Eye (tissue), 1 donor: ENCODE results near the gene TUBA1C.
"Not testable (repeated sequence)": the region's sequence is repeated elsewhere in the genome, so short reads cannot be mapped to it uniquely, and the experiment has no call there.

ENCODE experiments used
- DNase-seq: peaks from one replicate; pipeline ENCODE4 v3.0.0-alpha.2; 2015

The TUBA1C gene

DNA sequence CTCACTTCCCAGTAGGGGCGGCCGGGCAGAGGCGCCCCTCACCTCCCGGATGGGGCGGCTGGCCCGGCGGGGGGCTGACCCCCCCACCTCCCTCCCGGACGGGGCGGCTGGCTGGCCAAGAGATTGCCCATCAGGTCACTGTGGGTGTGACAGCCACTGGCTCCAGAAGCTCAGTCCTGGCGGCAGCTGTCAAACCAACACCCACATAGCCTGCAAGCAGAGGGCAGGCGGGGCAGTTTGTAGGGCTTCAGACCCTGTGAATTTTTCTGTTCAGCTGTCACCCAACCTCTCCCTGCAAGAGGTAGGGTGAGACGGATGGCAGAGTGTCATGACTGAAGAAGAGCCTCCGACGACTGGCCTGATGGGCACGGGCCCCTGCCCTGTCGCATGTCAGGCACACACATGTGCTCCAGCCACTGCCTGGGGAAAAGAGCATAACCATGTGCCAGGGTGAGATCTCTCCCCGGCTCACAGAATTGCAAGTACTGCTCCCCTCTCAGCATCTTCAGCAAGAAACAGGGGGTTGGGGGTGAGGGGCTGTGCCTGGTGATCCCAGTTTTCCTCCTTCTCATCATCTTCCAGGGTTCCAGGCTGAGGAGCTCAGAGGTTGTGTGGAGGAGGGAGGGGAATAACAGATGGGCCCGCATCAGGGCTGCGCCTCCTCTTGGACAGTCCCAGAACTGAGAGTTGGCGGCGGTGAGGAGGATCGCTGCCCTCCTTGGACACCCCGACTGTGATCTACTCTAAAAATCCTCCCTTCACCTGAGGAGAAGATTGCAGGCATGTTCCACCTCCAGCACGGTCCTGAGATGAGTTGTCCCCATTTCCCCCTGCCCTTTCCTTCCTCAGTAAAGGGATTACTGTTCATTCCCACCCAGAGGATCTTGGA is 18.9 kb downstream of the TUBA1C start:
- no peak for DNase-seq

DNA sequence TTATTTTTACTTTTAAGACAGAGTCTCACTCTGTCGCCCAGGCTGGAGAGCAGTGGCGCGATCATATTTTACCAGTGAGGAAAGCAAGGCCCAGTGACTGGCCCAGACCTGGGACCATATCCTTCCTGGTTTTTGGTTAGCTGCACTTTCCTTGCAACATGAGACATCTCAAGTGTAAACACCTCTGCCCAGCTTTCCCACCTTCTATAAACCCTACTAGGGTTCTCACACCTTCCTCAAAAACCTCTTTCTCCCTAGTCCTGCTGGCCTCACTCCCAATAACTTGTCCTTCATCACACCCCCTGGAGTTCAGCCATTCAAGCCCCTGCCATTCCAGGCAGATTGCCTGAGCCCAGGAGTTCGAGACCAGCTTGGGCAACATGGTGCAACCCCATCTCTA is 19.8 kb downstream of the TUBA1C start:
- no peak for DNase-seq

DNA sequence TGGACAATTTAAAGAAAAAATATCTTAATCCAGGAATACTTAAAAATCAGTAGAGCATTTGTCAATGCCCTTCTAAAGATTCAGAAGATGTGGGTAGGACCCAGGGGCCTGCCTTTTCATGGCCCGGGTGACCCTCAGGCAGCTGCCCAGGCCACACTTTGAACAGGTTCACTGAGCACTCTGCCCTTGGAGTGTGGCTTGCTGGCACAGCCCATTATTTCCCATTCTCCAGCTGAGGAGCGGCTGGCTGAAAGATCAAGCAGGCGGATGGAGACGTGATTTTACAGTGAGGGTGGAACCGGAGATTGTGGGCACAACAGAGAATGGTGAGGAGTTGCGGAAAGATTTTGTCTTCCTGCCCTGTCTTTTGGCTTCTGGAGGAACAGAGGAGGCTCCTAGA is 23.0 kb downstream of the TUBA1C start:
- DNase-seq = no peak

DNA sequence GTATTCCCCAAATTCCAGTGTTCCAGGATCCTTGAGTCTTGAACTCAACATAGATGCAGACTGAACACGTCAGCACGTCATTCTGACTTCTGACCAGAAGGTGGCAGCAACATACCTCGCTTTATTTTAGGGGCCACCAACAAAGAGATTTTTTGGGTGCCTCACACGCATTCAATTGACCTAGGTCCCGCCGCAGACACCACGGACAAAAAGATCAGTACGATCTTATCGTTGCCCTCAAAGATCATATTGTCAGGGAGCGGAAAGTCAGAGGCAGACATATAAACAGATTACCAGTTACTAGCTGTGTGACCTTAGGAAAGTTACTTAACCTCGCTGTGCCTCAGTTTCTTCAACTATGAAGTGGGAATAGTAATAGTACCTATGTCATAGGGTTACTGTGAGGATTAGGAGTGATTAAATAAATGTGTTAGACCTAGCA is 23.6 kb downstream of the TUBA1C start:
- DNase-seq = peak; percentile 87

DNA sequence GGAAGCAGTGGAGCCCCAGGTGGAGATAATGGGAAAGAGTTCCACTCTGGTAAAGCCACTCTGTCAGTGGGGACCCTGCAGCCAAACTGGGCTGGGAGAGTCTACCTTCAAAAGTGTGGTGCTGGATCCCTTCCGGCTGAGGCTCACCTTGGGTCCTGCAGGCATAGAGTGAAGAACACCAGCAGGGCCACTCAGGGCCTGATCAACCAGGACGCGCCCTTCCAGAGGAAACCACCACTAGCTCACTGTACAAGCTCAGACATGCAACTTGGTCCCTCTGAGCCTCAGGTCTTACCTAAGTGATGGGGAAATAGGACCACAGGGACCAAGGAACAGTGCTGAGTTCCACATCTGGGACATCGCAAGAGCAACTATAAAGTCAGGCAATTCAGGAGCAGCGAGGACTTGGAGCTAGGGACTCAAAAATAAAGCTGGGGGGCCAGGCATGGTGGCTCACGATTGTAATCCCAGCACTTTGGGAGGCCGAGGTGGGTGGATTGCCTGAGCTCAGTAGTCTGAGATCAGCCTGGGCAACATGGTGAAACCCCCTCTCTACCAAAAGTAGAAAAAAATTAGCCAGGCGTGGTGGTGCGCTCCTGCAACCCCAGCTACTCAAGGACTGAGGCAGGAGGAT is 24.2 kb downstream of the TUBA1C start:
- DNase-seq = no peak

DNA sequence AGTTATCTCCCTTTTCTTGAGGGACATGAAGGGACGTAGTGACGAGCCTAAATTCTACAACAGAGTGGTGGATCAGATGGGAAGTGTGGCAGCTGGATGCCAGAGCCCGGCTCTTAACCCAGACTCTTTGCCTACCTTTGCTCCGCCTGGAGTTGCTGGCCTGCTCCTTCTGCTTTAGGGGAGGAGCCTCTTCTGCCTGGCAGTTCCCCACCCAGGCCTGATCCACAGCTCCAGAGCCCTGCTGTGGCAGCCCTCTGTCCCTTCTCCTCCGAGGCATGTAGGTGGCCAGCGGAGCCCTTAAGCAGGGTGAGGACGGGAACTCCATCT is 27.8 kb downstream of the TUBA1C start:
- DNase-seq = no peak

DNA sequence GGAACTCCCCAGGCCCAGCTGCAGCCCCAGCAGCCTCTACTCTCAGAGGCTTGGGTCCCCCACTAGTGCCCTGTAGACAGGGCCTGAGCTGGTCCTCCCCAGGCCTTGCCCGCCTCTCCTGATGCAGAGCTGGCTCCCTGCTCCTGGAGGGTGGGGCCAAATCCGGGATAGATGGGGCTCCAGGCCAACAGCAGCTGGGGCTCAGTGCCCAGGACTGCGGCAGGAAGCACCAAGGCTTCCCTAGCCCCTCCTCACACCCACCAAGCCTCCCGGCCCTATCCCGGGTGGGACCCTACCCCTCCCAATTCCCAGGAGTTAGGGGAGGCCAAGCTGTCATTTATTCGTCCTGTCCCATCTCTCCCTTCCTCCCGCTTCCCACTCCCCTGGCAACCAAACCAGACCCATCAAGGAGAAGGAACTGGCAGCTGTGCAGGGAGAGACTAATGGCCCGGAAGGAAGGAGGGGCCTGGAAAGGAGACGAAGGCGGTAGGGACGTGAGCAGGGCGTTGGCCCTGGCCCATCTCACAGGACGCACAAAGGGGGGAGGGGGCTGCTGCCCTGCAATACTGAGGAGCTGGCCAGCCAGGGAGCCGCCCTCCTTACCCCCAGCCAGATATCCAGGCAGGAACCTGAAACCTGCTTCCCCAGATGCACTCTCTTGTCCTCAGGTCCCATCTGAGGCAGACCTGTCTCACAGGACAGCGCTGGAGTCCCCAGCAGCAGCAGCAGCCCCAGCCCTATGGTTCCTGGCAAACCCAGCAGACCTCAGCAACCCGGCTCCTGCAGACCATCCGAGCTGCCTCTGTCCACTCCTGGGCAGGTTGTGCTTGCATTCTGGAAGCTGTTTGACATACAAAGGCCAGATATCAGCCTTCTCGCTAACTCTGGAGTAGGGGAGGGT is 28.4 kb downstream of the TUBA1C start:
- DNase-seq = peak; percentile 88

DNA sequence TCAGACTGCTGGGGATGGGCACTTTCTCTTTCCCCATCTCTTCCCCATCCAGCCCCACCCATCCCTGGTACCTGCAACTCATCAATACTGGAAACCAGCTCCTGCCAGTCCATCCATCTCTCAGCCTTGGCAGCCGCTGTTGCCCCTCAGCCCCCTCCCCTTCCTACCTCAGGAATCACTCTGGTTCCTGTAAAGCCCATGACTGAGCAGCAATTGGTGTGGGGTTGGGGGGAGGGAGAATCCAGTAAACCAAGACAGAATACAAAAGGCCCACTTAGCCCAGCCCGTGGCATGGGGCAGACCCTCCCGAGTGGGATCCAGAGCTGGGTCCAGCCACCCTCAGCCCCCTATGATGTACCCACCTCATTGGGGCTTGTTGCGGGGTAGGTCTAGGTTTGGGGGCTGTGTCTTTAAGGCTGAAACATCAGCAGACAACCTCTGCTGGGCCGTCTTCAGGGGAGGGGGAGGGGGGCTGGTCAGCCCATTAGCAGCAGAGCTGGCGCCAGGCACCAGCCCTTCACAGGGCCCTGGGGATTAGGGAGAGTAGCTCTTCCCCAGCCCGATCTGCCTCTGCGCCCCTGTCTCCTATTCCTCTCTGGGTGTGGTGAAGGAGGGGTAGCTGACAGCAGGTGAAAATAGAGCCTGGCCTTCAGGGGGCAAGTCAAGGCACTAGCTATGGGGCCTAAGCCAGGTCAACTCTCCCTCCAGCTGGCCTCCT is 29.4 kb downstream of the TUBA1C start:
- DNase-seq = peak; percentile 64

DNA sequence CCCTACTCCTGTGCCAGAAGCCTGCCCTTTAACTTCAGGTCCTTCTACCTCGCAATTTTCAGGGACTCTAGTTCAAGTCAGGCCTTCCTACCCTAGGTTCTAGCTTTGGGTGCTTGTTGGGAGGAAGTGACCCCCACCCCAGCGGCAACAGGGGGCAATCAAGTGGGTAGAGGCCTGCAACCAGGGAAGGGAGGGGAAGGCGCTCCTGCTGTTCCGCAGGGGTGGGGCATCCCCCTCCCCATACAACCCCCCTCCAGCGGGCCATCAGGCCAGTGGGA is 29.9 kb downstream of the TUBA1C start:
- DNase-seq = peak; percentile 75

DNA sequence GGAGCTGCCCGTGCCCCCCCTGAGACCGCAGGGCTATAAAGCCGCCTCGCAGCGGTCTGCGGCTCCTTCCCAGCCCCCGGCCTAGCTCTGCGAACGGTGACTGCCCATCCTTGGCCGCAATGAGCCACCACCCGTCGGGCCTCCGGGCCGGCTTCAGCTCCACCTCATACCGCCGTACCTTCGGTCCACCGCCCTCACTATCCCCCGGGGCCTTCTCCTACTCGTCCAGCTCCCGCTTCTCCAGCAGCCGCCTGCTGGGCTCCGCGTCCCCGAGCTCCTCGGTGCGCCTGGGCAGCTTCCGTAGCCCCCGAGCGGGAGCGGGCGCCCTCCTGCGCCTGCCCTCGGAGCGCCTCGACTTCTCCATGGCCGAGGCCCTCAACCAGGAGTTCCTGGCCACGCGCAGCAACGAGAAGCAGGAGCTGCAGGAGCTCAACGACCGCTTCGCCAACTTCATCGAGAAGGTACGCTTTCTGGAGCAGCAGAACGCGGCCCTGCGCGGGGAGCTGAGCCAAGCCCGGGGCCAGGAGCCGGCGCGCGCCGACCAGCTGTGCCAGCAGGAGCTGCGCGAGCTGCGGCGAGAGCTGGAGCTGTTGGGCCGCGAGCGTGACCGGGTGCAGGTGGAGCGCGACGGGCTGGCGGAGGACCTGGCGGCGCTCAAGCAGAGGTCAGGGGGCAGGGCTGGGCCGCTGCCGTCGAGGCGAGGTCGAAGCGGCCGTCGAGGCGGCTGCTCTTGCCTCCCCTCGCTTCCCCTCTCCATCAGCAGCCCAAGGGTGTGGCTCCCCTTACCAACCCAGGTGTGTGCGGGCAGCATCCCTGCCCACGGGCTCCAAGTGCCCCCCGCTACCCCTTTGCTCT is 30.4 kb downstream of the TUBA1C start, which contains the start of gene PRPH:
PRPH (plus strand) TSS at position 66 of the 855 bp plus-strand sequence; CDS start at position 120, 54 bp downstream.
- DNase-seq = peak; percentile 68

DNA sequence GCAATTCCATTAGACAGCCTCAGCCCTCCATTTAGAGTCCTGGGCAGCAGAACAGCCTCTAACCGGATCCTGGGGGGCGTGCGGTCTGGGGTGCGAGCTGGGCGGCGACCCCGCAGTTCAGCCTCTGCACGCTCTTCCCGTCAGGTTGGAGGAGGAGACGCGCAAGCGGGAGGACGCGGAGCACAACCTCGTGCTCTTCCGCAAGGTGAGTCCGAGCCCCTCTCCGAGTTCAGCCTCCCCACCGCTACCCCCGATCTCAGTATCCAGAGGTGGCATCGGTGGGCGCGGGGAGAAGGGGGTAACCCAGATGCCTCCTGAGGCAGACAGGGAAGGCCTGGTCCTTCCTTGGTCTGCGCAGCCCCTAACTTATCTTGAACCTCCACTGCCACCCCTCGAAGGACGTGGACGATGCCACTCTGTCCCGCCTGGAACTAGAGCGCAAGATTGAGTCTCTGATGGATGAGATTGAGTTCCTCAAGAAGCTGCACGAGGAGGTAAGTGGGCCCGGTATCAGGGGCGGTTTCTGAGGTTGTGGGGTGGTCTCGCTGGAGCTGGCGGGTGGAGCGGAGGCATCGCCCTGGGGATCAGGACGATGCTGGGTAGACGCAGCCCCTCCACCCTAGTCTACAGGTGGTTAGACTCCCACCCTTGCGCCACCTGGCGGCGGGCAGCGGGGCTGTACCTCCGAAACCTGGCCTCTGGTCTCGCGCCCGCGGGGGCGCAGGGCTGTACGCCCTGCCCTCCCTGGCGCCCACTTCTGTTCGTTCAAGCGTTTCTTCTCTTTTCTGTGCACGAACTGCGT is 31.4 kb downstream of the TUBA1C start:
- DNase-seq = peak; percentile 76

DNA sequence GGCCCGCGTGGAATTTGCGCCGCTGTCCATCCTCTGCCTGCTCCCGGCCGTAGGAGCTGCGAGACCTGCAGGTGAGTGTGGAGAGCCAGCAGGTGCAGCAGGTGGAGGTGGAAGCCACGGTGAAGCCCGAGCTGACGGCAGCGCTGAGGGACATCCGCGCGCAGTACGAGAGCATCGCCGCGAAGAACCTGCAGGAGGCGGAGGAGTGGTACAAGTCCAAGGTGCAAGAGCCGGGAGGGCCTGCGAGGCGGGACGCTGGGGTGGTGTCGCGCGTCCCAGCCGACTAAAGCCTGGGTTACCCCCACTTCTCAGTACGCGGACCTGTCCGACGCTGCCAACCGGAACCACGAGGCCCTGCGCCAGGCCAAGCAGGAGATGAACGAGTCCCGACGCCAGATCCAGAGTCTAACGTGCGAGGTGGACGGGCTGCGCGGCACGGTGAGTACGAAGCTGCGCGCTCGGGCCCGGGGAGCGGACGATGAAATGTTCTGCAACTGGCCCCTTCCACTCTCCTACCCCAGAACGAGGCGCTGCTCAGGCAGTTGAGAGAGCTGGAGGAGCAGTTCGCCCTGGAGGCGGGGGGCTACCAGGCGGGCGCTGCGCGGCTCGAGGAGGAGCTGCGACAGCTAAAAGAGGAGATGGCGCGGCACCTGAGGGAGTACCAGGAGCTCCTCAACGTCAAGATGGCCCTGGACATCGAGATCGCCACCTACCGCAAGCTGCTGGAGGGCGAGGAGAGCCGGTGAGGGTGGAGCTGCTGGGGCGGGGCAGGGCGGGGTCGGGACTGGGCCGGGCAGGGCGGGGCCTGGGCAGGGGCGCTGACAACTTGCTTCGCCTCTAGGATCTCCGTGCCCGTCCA is 32.2 kb downstream of the TUBA1C start:
- DNase-seq = peak; percentile 38

DNA sequence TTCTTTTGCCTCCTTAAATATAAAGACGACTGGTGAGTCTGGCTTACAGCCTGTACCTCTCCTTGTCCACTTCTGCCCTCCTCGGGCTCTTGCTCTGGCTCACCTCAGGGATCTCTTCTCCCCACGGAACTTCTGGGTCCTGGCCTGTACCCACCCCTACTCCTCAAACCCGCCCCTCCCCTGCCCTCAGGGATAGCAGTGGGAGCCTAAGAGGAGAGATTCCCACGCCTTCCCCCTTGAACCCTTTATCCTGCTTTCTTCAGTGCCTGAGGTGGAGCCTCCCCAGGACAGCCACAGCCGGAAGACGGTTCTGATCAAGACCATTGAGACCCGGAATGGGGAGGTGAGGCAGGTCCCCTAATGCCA is 32.8 kb downstream of the TUBA1C start:
- DNase-seq = no peak

DNA sequence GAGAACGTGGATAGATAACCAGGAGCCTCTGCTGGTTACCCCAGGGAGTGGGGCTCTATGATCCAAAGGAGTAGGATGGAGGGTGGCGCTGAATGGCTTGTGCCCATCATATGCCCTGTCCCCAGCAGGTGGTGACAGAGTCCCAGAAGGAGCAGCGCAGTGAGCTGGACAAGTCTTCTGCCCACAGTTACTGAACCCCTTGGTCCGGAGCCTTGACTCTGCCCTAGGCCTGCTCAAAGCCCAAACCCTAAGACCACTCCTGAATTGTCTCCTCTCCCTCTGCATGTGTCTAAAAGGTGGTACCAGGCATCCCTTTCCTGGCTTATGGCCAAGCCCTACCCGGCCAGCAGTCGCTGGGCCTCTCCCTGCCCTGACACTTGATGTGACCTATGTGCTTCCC is 33.3 kb downstream of the TUBA1C start:
- no peak for DNase-seq

DNA sequence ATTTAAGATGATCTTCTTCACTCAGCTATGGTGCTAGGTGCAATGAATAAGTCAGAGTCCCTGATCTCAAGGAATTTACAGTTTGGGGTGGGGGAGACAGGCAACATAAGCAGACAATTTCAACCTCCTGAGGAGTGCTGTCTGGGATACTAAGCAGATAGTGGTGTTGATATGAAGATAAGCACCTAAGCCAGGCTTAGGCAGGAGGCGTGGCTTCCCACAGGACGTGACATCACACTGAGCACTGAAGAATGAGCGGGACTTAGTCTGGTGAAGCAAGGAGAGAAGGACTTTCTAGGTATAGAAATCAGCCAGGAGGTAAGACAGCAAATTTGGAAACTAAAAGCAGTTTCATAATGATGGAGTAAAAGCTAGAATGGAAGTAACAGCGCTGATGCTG is 36.9 kb downstream of the TUBA1C start:
- DNase-seq = no peak

DNA sequence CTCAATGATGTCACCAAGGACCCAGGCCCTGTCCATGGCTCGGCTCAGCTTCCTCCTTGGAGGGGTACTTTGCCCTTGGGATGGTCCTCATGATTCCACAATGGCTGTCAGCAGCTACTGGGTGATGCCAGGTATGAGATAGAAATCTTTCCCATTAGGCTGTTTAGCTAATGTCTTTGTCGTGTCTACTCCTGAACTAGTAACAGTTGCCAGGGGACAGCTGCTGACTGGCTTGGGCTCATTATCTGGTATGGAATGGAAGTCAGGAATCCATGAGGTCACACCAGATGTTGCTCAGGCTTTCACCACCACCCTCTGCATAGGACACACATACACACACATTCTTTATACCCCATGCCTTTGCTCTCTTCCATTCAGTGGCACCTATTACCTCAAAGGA is 39.3 kb downstream of the TUBA1C start:
- no peak for DNase-seq

DNA sequence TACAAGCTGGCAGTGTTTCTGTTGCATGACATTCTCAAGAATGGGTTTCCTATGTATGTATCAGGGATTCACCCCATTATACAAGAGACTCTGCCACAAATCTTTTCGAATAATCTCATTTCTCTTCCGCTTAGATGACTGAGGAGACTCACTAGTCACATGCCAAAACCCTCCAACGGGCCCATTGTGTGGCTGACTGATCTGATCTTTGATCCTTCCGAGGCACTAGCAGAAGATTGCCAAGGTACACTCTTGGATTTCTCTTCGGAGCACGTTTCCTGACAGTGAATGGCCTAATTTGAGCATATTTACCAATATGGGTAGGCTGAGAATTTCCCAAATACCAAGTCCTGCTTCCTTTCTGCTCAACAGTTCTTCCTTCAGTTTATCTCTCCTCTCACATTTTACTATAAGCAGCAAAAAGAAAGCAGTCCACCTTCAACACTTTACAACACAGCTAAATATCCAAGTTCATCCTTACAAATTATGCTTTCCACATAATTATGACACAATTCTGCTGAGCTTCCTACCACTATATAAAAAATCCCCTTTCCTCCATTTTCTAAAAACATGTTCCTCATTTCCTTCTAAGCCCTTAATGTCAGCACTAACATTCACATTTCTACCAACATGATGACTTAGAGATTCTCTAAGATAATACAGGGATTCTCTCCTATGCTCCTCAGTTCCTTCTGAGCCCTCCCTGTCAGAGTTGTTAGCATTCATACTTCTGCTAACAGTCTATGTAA is 41.1 kb downstream of the TUBA1C start:
- DNase-seq = no peak

DNA sequence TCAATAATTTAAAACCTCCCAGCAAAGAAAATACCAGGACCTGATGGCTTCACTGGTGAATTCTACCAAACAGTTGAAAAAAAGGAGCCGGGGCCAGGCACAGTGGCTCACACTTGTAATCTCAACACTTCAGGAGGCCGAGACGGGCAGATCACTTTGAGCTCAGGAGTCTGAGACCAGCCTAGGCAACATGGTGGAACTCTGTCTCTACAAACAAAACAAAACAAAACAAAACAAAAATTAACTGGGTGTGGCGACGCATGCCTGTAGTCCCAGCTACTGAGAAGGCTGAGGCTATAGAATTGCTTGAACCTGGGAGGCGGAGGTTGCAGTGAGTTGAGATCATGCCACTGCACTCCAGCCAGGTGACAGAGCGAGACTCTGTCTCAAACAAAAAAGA is 44.5 kb downstream of the TUBA1C start:
- DNase-seq = no peak

DNA sequence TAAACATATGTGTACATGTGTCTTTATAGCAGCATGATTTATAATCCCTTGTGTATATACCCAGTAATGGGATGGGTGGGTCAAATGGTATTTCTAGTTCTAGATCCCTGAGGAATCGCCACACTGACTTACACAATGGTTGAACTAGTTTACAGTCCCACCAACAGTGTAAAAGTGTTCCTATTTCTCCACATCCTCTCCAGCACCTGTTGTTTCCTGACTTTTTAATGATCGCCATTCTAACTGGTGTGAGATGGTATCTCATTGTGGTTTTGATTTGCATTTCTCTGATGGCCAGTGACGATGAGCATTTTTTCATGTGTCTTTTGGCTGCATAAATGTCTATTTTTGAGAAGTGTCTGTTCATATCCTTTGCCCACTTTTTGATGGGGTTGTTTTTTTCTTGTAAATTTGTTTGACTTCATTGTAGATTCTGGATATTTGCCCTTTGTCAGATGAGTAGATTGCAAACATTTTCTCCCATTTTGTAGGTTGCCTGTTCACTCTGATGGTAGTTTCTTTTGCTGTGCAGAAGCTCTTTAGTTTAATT is 45.6 kb downstream of the TUBA1C start:
- not testable (repeated sequence) for DNase-seq
